ENCODE data around the gene MPV17.

GRCh38 chr2:27356056-27356381 lies 33.1 kb upstream of the MPV17 start:
- TF ChIP-seq POLR2AphosphoS5 (IDR thresholded peaks at IDR 0.05; ENCODE audit: low read depth) (no peak), CTCF (IDR thresholded peaks at IDR 0.05; ENCODE audit: insufficient read depth, low read length) (no peak), GABPA (IDR thresholded peaks at IDR 0.05; ENCODE audit: low read depth) (no peak), REST (IDR thresholded peaks at IDR 0.05; ENCODE audit: insufficient replicate concordance, low read depth) (no peak), SPI1 (IDR thresholded peaks at IDR 0.05; ENCODE audit: borderline replicate concordance, low read depth) (no peak; the same call in 1 of the 2 replicates)

Data from HL-60 (cell line).